Neural cell (in vitro differentiated cells): ENCODE data around the gene TMEM117. TPM values are rescaled to one million over a fixed set of nuclear protein-coding genes. Genes with fewer than 3 reads are reported as not detected.

ENCODE experiments used
- H2AFZ ChIP-seq: fragments of 200-600, 300-800 bp; sonication (generic), shearing (Covaris generic); 2 replicates; pipeline ENCODE4 v1.6.0; 2014; ENCODE audit warnings: low read depth, mild to moderate bottlenecking, antibody characterized with exemption, low read length, moderate library complexity
- H3F3A ChIP-seq: fragments of 200-600 bp; shearing (Covaris generic); 2 replicates; pipeline ENCODE4 v1.6.1; 2016; ENCODE audit warnings: mild to moderate bottlenecking, moderate library complexity, mixed read lengths, antibody characterized with exemption, low read length; ENCODE audit not compliant: insufficient read depth, poor library complexity, severe bottlenecking
- H3K27ac ChIP-seq: fragments of 200-600, 300-800 bp; sonication (generic), shearing (Covaris generic); 2 replicates; pipeline ENCODE4 v1.5.1; 2014; ENCODE audit warnings: mild to moderate bottlenecking, low read length, moderate library complexity
- H3K27me3 ChIP-seq: fragments of 300-800, 200-600 bp; sonication (generic), shearing (Covaris generic); 2 replicates; pipeline ENCODE4 v1.6.0; 2014; ENCODE audit warnings: mild to moderate bottlenecking, low read depth, low read length, moderate library complexity; ENCODE audit not compliant: insufficient read depth
- H3K36me3 ChIP-seq: fragments of 300-800, 200-600 bp; sonication (generic), shearing (Covaris generic); 2 replicates; pipeline ENCODE4 v1.5.1; 2014; ENCODE audit warnings: mild to moderate bottlenecking, antibody characterized with exemption, low read length, moderate library complexity; ENCODE audit not compliant: insufficient read depth
- H3K4me2 ChIP-seq: fragments of 300-800, 200-600 bp; sonication (generic), shearing (Covaris generic); 2 replicates; pipeline ENCODE4 v1.6.0; 2014; ENCODE audit warnings: mild to moderate bottlenecking, low read length
- H3K4me3 ChIP-seq: fragments of 300-800, 200-600 bp; sonication (generic), shearing (Covaris generic); 2 replicates; pipeline ENCODE4 v1.5.1; 2014; ENCODE audit warnings: mild to moderate bottlenecking, low read length, moderate library complexity
- H3K79me2 ChIP-seq: fragments of 200-600 bp; shearing (Covaris generic); replicated peaks from 2 replicates; pipeline ENCODE4 v1.6.0; 2014; ENCODE audit warnings: mild to moderate bottlenecking, low read length, moderate library complexity; ENCODE audit not compliant: insufficient read depth
- H3K9ac ChIP-seq: fragments of 300-800, 200-600 bp; sonication (generic), shearing (Covaris generic); 2 replicates; pipeline ENCODE4 v1.6.1; 2016; ENCODE audit warnings: mild to moderate bottlenecking, low read length, mixed read lengths
- H3K9me2 ChIP-seq: fragments of 200-600 bp; shearing (Covaris generic); 2 replicates; pipeline ENCODE4 v1.6.1; 2016; ENCODE audit warnings: mild to moderate bottlenecking, low read length, mixed read lengths; ENCODE audit not compliant: insufficient read depth
- H3K9me3 ChIP-seq: fragments of 200-600, 300-800 bp; sonication (generic), shearing (Covaris generic); 2 replicates; pipeline ENCODE4 v1.6.1; 2016; ENCODE audit warnings: mild to moderate bottlenecking, mixed run types, low read length, moderate library complexity, mixed read lengths
- H4K20me1 ChIP-seq: fragments of 200-600 bp; shearing (Covaris generic); 2 replicates; pipeline ENCODE4 v1.6.1; 2016; ENCODE audit warnings: mild to moderate bottlenecking, mixed run types; ENCODE audit not compliant: insufficient read depth
- CTCF ChIP-seq: fragments of 450-650 bp; IDR thresholded peaks from 2 replicates; pipeline ENCODE4 v1.5.1; 2014; ENCODE audit warnings: antibody characterized with exemption, mild to moderate bottlenecking, moderate library complexity; ENCODE audit not compliant: poor library complexity, severe bottlenecking
- EP300 ChIP-seq: fragments of 450-650 bp; conservative IDR thresholded peaks from 2 replicates; pipeline ENCODE4 v1.6.1; 2014; ENCODE audit warnings: antibody characterized with exemption, mild to moderate bottlenecking, moderate library complexity; ENCODE audit not compliant: poor library complexity, severe bottlenecking
- EZH2 ChIP-seq: fragments of 200-600, 300-800 bp; shearing (Covaris generic), sonication (generic); IDR thresholded peaks from 2 replicates; pipeline ENCODE4 v1.6.1; 2014; ENCODE audit warnings: antibody characterized with exemption, low read length, borderline replicate concordance, mild to moderate bottlenecking; ENCODE audit not compliant: insufficient read depth, poor library complexity, severe bottlenecking
- MXI1 ChIP-seq: fragments of 450-650 bp; conservative IDR thresholded peaks from 2 replicates; pipeline ENCODE4 v1.6.1; 2014; ENCODE audit warnings: antibody characterized with exemption, mild to moderate bottlenecking; ENCODE audit not compliant: poor library complexity, severe bottlenecking
- POLR2AphosphoS5 ChIP-seq: IDR thresholded peaks from 2 replicates; pipeline ENCODE4 v1.6.1; 2012
- RAD21 ChIP-seq: fragments of 450-650 bp; conservative IDR thresholded peaks from 2 replicates; pipeline ENCODE4 v1.6.1; 2014; ENCODE audit warnings: antibody characterized with exemption, mild to moderate bottlenecking, moderate library complexity
- REST ChIP-seq: IDR thresholded peaks from 2 replicates; pipeline ENCODE4 v1.6.1; 2012; ENCODE audit warnings: borderline replicate concordance
- SMC3 ChIP-seq: fragments of 450-650 bp; conservative IDR thresholded peaks from 2 replicates; pipeline ENCODE4 v1.6.1; 2014; ENCODE audit warnings: antibody characterized with exemption, mild to moderate bottlenecking, moderate library complexity; ENCODE audit not compliant: poor library complexity
- TAF1 ChIP-seq: IDR thresholded peaks from 2 replicates; pipeline ENCODE4 v1.6.1; 2012; ENCODE audit warnings: low read depth
- polyA plus RNA-seq: library from polyadenylated mRNA; depleted of rRNA; stranded (reverse); fragments of >200 nt; gene quantifications from 2 replicates; pipeline ENCODE4 v1.2.3, GENCODE V29; 2014

TMEM117 gene
- polyA plus RNA-seq, 1 donor from 2014 or later, result 5.3 TPM

GRCh38 chr12:43872396-43872795 is 36.5 kb downstream of the TMEM117 start:
- no peak overlapping the region for H3K9ac ChIP-seq
- no peak overlapping the region for H3K27ac ChIP-seq
- no peaks in the 10 kb centered on the region for H3K9me3 ChIP-seq
- no peaks in the 10 kb centered on the region for H3K9me2 ChIP-seq
- H3K4me3 ChIP-seq, result no peak overlapping the region
- no peaks in the 10 kb centered on the region for H3K36me3 ChIP-seq
- H4K20me1 ChIP-seq, result no peaks in the 10 kb centered on the region
- TF ChIP-seq REST, result no peak
- TF ChIP-seq SMC3, result no peak
- TF ChIP-seq RAD21, result no peak
- no peak for TF ChIP-seq CTCF
- TF ChIP-seq MXI1, result no peak
- TF ChIP-seq EP300, result peak; percentile 28
- TF ChIP-seq TAF1, result no peak
- H3K4me2 ChIP-seq, result no peak overlapping the region
- no peaks in the 10 kb centered on the region for H3K27me3 ChIP-seq
- H3K79me2 ChIP-seq, result no peaks in the 10 kb centered on the region
- no peaks in the 10 kb centered on the region for H3F3A ChIP-seq
- no peak overlapping the region for H2AFZ ChIP-seq

GRCh38 chr12:43878050-43878449 is 42.2 kb downstream of the TMEM117 start:
- H3K27me3 ChIP-seq, result no peaks in the 10 kb centered on the region
- H3K9me3 ChIP-seq, result no peaks in the 10 kb centered on the region
- H3K79me2 ChIP-seq, result no peaks in the 10 kb centered on the region
- H3K9me2 ChIP-seq, result no peaks in the 10 kb centered on the region
- H3K4me2 ChIP-seq, result no peak overlapping the region
- no peaks in the 10 kb centered on the region for H3F3A ChIP-seq
- no peak overlapping the region for H3K9ac ChIP-seq
- H3K4me3 ChIP-seq, result no peak overlapping the region
- H3K36me3 ChIP-seq, result no peaks in the 10 kb centered on the region
- H3K27ac ChIP-seq, result no peak overlapping the region
- no peak overlapping the region for H2AFZ ChIP-seq
- TF ChIP-seq TAF1 (no peak), MXI1 (no peak), REST (no peak), CTCF (no peak), RAD21 (no peak), POLR2AphosphoS5 (no peak), EZH2 (no peak), SMC3 (no peak), EP300 (no peak)
- H4K20me1 ChIP-seq, result no peaks in the 10 kb centered on the region
